Measurements from ENCODE around the gene GALNT2. TPM values are rescaled to one million over a fixed set of nuclear protein-coding genes. Genes with fewer than 3 reads are reported as not detected.

Gene GALNT2
- total RNA-seq, 1 experiment from 2014 or later = 42.8 TPM

GRCh38 chr1:230068952-230069684 lies 2.1 kb downstream of the GALNT2 start:
- peak; percentile 41 for DNase-seq (ENCODE audit: low spot score)
- in situ Hi-C loops (cut with HindIII; ENCODE audit: low sequenced_read_pairs) = no loop called here

- DNase-seq (ENCODE audit: low spot score) = no peak
- in situ Hi-C loops (cut with HindIII; ENCODE audit: low sequenced_read_pairs) = no loop called here
Observed at GRCh38 chr1:230069796-230070195, 2.8 kb downstream of the GALNT2 start.

- DNase-seq (ENCODE audit: low spot score) = no peak
- in situ Hi-C loops (cut with HindIII; ENCODE audit: low sequenced_read_pairs) = no loop called here
Observed at GRCh38 chr1:230070321-230071208, 3.5 kb downstream of the GALNT2 start.

GRCh38 chr1:230071316-230071715 lies 4.3 kb downstream of the GALNT2 start:
- in situ Hi-C loops (cut with HindIII; ENCODE audit: low sequenced_read_pairs) = no loop called here
- no peak for DNase-seq (ENCODE audit: low spot score)

- peak; percentile 40 for DNase-seq (ENCODE audit: low spot score)
- in situ Hi-C loops (cut with HindIII; ENCODE audit: low sequenced_read_pairs) = no loop called here
Observed at GRCh38 chr1:230072296-230072695, 5.3 kb downstream of the GALNT2 start.

GRCh38 chr1:230072866-230073265 lies 5.8 kb downstream of the GALNT2 start:
- in situ Hi-C loops (cut with HindIII; ENCODE audit: low sequenced_read_pairs) = no loop called here
- no peak for DNase-seq (ENCODE audit: low spot score)

GRCh38 chr1:230073371-230074035 lies 6.5 kb downstream of the GALNT2 start:
- in situ Hi-C loops (cut with HindIII; ENCODE audit: low sequenced_read_pairs) = no loop called here
- DNase-seq (ENCODE audit: low spot score) = peak; percentile 62

- DNase-seq (ENCODE audit: low spot score) = no peak
Observed at GRCh38 chr1:230074270-230074669, 7.2 kb downstream of the GALNT2 start.

GRCh38 chr1:230074762-230075161 lies 7.7 kb downstream of the GALNT2 start:
- DNase-seq (ENCODE audit: low spot score) = no peak
- in situ Hi-C loops (cut with HindIII; ENCODE audit: low sequenced_read_pairs) = no loop called here

More at GRCh38 chr1:230074270-230074669, 7.2 kb downstream of the GALNT2 start:
- in situ Hi-C loops (cut with HindIII; ENCODE audit: low sequenced_read_pairs) = no loop called here

GRCh38 chr1:230076121-230076520 lies 9.1 kb downstream of the GALNT2 start:
- in situ Hi-C loops (cut with HindIII; ENCODE audit: low sequenced_read_pairs) = no loop called here
- no peak for DNase-seq (ENCODE audit: low spot score)

GRCh38 chr1:230077011-230077410 lies 10.0 kb downstream of the GALNT2 start:
- in situ Hi-C loops (cut with HindIII; ENCODE audit: low sequenced_read_pairs) = no loop called here
- no peak for DNase-seq (ENCODE audit: low spot score)

GRCh38 chr1:230077436-230078213 lies 10.6 kb downstream of the GALNT2 start:
- in situ Hi-C loops (cut with HindIII; ENCODE audit: low sequenced_read_pairs) = no loop called here

GRCh38 chr1:230079199-230080024 lies 12.4 kb downstream of the GALNT2 start:
- DNase-seq (ENCODE audit: low spot score) = no peak
- in situ Hi-C loops (cut with HindIII; ENCODE audit: low sequenced_read_pairs) = no loop called here

More at GRCh38 chr1:230077436-230078213, 10.6 kb downstream of the GALNT2 start:
- DNase-seq (ENCODE audit: low spot score) = no peak

- no peak for DNase-seq (ENCODE audit: low spot score)
- in situ Hi-C loops (cut with HindIII; ENCODE audit: low sequenced_read_pairs) = no loop called here
Observed at GRCh38 chr1:230080822-230081221, 13.8 kb downstream of the GALNT2 start.

- in situ Hi-C loops (cut with HindIII; ENCODE audit: low sequenced_read_pairs) = no loop called here
- no peak for DNase-seq (ENCODE audit: low spot score)
Observed at GRCh38 chr1:230081751-230082150, 14.7 kb downstream of the GALNT2 start.

- no peak for DNase-seq (ENCODE audit: low spot score)
- in situ Hi-C loops (cut with HindIII; ENCODE audit: low sequenced_read_pairs) = no loop called here
Observed at GRCh38 chr1:230082211-230082610, 15.2 kb downstream of the GALNT2 start.

- no peak for DNase-seq (ENCODE audit: low spot score)
- in situ Hi-C loops (cut with HindIII; ENCODE audit: low sequenced_read_pairs) = no loop called here
Observed at GRCh38 chr1:230083053-230083452, 16.0 kb downstream of the GALNT2 start.

- in situ Hi-C loops (cut with HindIII; ENCODE audit: low sequenced_read_pairs) = no loop called here
- DNase-seq (ENCODE audit: low spot score) = no peak
Observed at GRCh38 chr1:230083746-230084407, 16.8 kb downstream of the GALNT2 start.

All from G401 (cell line).